K562 (cell line): Measurements from ENCODE around the gene MBD5. TPM values are rescaled to one million over a fixed set of nuclear protein-coding genes. Genes with fewer than 3 reads are reported as not detected.

Experiments used
- ATAC-seq: fragments of 200-7000 bp; cut with Tn5 transposase; 3 replicates; pipeline ENCODE4 v1.9.1; 2020; ENCODE audit warnings: moderate library complexity
- BruUV-seq: library from RNA; stranded (reverse); fragments of 400-500 nt; replicated peaks from 2 replicates; lab custom pipeline; 2021; lab: Mats Ljungman, UMichigan
- CTCF ChIA-PET: fragments of 300-600 bp; formaldehyde crosslinking; extraction: SDS; loops from one replicate; lab custom pipeline; 2021; ENCODE audit warnings: low intra/inter-chr PET ratio; lab: Yijun Ruan, JAX
- POLR2A ChIA-PET: fragments of 300-600, 350-650 bp; sonication (Branson Sonifier 250); formaldehyde crosslinking; extraction: SDS; loops from one replicate; lab custom pipeline; 2021; ENCODE audit warnings: antibody characterized with exemption, inconsistent platforms; lab: Yijun Ruan, JAX
- DNase-seq, 4 experiments: peaks; one replicate each; pipeline versions ENCODE4 v3.0.0 to v3.0.0-alpha.2; 2011 to 2018; ENCODE audit warnings: low spot score in 3 of 4, mixed read lengths in 3 of 4; ENCODE audit errors: extremely low read depth in 1 of 4
- FAIRE-seq: peaks from 2 replicates; lab custom pipeline; 2011; peaks lifted over from hg19 to GRCh38; lab: Jason Lieb, UNC
- H2AFZ ChIP-seq: 2 replicates; pipeline ENCODE4 v1.6.0; 2011; ENCODE audit warnings: low read depth, low read length, control low read depth, inconsistent platforms
- H3K27ac ChIP-seq: fragments of 200-600 bp; 3 replicates; pipeline ENCODE4 v1.8.0; 2011; ENCODE audit warnings: low read depth, mild to moderate bottlenecking, control low read depth, inconsistent platforms, low read length, moderate library complexity, mixed read lengths; ENCODE audit errors: extremely low read depth
- H3K27me3 ChIP-seq, 2 experiments: fragments of 300-600 bp in 1 of 2; 2 replicates in 1 of 2; 3 replicates in 1 of 2; pipeline versions ENCODE4 v1.6.0 to v1.8.0; 2011; ENCODE audit warnings: inconsistent platforms in 2 of 2, low read length in 2 of 2, mild to moderate bottlenecking in 1 of 2, mixed read lengths in 1 of 2, moderate library complexity in 1 of 2; ENCODE audit not compliant: control insufficient read depth in 2 of 2, insufficient read depth in 2 of 2
- H3K36me3 ChIP-seq: fragments of 300-600 bp; 3 replicates; pipeline ENCODE4 v1.8.0; 2011; ENCODE audit warnings: mild to moderate bottlenecking, low read length, inconsistent platforms; ENCODE audit not compliant: control insufficient read depth, insufficient read depth
- H3K4me1 ChIP-seq, 2 experiments: fragments of 200-600 bp in 1 of 2; replicated peaks in 1 of 2; 2 replicates in 1 of 2; 3 replicates in 1 of 2; pipeline versions ENCODE4 v1.5.1 to v1.8.0; 2011; ENCODE audit warnings: inconsistent platforms in 2 of 2, low read length in 2 of 2, mild to moderate bottlenecking in 1 of 2, mixed read lengths in 1 of 2, moderate library complexity in 1 of 2; ENCODE audit not compliant: control insufficient read depth in 2 of 2, insufficient read depth in 2 of 2
- H3K4me2 ChIP-seq: 2 replicates; pipeline ENCODE4 v1.6.1; 2011; ENCODE audit warnings: low read length, control low read depth, inconsistent platforms, mixed read lengths; ENCODE audit not compliant: insufficient read depth
- H3K4me3 ChIP-seq: fragments of 200-600 bp; sonication (generic), shearing (Covaris generic); 2 replicates; pipeline ENCODE4 v1.5.1; 2016; ENCODE audit warnings: control low read depth, inconsistent platforms
- H3K79me2 ChIP-seq: fragments of 200-600 bp; 3 replicates; pipeline ENCODE4 v1.8.0; 2011; ENCODE audit warnings: low read length, inconsistent platforms; ENCODE audit not compliant: control insufficient read depth, insufficient read depth
- H3K9ac ChIP-seq, 2 experiments: 2 replicates each; pipeline versions ENCODE4 v1.6.0 to v1.6.1; 2011; ENCODE audit warnings: low read depth in 2 of 2, low read length in 2 of 2, control low read depth in 1 of 2, inconsistent platforms in 1 of 2, mild to moderate bottlenecking in 1 of 2, mixed read lengths in 1 of 2; ENCODE audit not compliant: insufficient read depth in 1 of 2
- H3K9me1 ChIP-seq: one replicate; pipeline ENCODE4 v1.6.0; 2011; ENCODE audit warnings: inconsistent platforms, mild to moderate bottlenecking, low read length, moderate library complexity; ENCODE audit not compliant: control insufficient read depth, insufficient read depth
- H3K9me3 ChIP-seq: replicated peaks from 2 replicates; pipeline ENCODE4 v1.5.1; 2011; ENCODE audit warnings: low read depth, low read length, inconsistent platforms; ENCODE audit not compliant: control insufficient read depth, insufficient read depth
- H4K20me1 ChIP-seq: replicated peaks from 2 replicates; pipeline ENCODE4 v1.6.1; 2011; ENCODE audit warnings: low read length, inconsistent platforms, mixed read lengths; ENCODE audit not compliant: control insufficient read depth, insufficient read depth
- MBD2 ChIP-seq: sonication (generic); IDR thresholded peaks from 2 replicates; pipeline ENCODE4 v1.6.1; 2016; ENCODE audit warnings: low read depth, borderline replicate concordance
- RFX1 ChIP-seq: fragments of 450-650 bp; IDR thresholded peaks from 2 replicates; pipeline ENCODE4 v1.6.1; 2016; ENCODE audit warnings: mild to moderate bottlenecking, moderate library complexity
- in situ Hi-C: fragments of 300-500 bp; cut with MboI; formaldehyde crosslinking; loops from 4 replicates; pipeline ENCODE4 v1.15.0; 2018; ENCODE audit warnings: inconsistent platforms, mixed read lengths
- intact Hi-C: fragments of 100-400 bp; cut with micrococcal nuclease; formaldehyde crosslinking; loops from 2 replicates; pipeline ENCODE4 v1.14.2; 2022
- polyA plus RNA-seq, 8 experiments: library from polyadenylated mRNA; depleted of rRNA in 4 of 8; stranded (reverse) in 5 of 8; unstranded in 3 of 8; fragments of >200 nt; fragmentation: Nextera tagmentation in 2 of 8; fragmentation: Illumina TruSeq in 1 of 8; extraction: Ambion mirVana in 2 of 8; extraction: Trizol in 1 of 8; gene quantifications; 2 replicates each; pipeline versions ENCODE4 v1.2.1 to v1.2.3, GENCODE V29; 2011 to 2014; ENCODE audit warnings: inconsistent platforms in 1 of 8, missing spikeins in 1 of 8
- total RNA-seq, 7 experiments: library from RNA; depleted of rRNA in 6 of 7; stranded (reverse); fragments of >200 nt in 6 of 7; fragmentation: Illumina TruSeq in 2 of 7; extraction: Trizol in 2 of 7; gene quantifications; 2 replicates each; pipeline versions ENCODE4 v1.2.1 to v1.2.3, GENCODE V29; 2011 to 2021; ENCODE audit warnings: low replicate concordance in 1 of 7
- TF ChIP-seq, protein P1 (sequence below), 2 experiments: fragments of 450-650 bp in 1 of 2; sonication (generic) in 1 of 2; formaldehyde crosslinking in 1 of 2; IDR thresholded peaks; 2 replicates each; pipeline versions ENCODE4 v1.7.1 to v1.9.0; 2016 to 2022; ENCODE audit warnings: inconsistent platforms in 1 of 2, mild to moderate bottlenecking in 1 of 2, missing genetic modification reagents in 1 of 2
- TF ChIP-seq, protein P2 (sequence below): sonication (generic); formaldehyde crosslinking; IDR thresholded peaks from 2 replicates; pipeline ENCODE4 v1.8.1; 2022; ENCODE audit warnings: missing genetic modification reagents

The MBD5 gene
- total and polyA plus RNA-seq, 9 of the 15 experiments (the other 6 are each of a cell fraction or from before 2014, with no cell fraction given): 3.4 to 14.5 (median 9.0) TPM

DNA sequence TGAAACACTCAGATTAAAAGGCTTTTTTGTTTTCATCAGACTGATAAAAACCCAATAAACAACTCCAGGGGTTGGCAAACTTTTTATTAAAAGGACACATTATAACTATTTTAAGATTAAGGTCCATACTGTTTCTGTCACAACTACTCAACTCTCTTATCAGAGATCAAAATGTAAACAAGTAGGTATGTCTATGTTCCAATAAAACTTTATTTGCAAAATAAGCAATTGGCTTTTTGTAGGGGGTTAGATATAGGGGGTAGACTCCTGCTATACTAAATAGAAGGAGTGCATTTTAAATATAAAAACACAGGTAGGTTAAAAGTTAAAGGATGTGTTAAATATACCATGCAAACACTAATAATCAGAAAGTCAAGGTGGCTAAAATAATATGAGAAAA lies 174.0 kb downstream of the MBD5 start:
- ChIA-PET POLR2A (no interaction called here), CTCF (no interaction called here)
- Histone ChIP-seq H3K9me3 (no peaks in the 10 kb centered on the region), H3K4me3 (no peak overlapping the region), H4K20me1 (no peaks in the 10 kb centered on the region), H3K4me2 (no peak overlapping the region), H3K9me1 (no peaks in the 10 kb centered on the region), H3K9ac (no peak overlapping the region), H3K4me1 (no peaks in the 10 kb centered on the region), H3K27ac (no peak overlapping the region), H3K27me3 (no peaks in the 10 kb centered on the region), H3K36me3 (no peaks in the 10 kb centered on the region), H2AFZ (no peak overlapping the region), H3K79me2 (no peaks in the 10 kb centered on the region)
- FAIRE-seq (no peak), ATAC-seq (no peak), DNase-seq (no peak)
- intact Hi-C loops: no loop called here
- in situ Hi-C loops: no loop called here
- TF ChIP-seq RFX1 (no peak), MBD2 (no peak)
- TF ChIP-seq, protein P1, sequence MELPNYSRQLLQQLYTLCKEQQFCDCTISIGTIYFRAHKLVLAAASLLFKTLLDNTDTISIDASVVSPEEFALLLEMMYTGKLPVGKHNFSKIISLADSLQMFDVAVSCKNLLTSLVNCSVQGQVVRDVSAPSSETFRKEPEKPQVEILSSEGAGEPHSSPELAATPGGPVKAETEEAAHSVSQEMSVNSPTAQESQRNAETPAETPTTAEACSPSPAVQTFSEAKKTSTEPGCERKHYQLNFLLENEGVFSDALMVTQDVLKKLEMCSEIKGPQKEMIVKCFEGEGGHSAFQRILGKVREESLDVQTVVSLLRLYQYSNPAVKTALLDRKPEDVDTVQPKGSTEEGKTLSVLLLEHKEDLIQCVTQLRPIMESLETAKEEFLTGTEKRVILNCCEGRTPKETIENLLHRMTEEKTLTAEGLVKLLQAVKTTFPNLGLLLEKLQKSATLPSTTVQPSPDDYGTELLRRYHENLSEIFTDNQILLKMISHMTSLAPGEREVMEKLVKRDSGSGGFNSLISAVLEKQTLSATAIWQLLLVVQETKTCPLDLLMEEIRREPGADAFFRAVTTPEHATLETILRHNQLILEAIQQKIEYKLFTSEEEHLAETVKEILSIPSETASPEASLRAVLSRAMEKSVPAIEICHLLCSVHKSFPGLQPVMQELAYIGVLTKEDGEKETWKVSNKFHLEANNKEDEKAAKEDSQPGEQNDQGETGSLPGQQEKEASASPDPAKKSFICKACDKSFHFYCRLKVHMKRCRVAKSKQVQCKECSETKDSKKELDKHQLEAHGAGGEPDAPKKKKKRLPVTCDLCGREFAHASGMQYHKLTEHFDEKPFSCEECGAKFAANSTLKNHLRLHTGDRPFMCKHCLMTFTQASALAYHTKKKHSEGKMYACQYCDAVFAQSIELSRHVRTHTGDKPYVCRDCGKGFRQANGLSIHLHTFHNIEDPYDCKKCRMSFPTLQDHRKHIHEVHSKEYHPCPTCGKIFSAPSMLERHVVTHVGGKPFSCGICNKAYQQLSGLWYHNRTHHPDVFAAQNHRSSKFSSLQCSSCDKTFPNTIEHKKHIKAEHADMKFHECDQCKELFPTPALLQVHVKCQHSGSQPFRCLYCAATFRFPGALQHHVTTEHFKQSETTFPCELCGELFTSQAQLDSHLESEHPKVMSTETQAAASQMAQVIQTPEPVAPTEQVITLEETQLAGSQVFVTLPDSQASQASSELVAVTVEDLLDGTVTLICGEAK (IDR thresholded peaks at IDR 0.05): peak; percentile 80
- TF ChIP-seq, protein P1 (CRISPR knock-in tag; IDR thresholded peaks at IDR 0.05): no peak
- TF ChIP-seq, protein P2, sequence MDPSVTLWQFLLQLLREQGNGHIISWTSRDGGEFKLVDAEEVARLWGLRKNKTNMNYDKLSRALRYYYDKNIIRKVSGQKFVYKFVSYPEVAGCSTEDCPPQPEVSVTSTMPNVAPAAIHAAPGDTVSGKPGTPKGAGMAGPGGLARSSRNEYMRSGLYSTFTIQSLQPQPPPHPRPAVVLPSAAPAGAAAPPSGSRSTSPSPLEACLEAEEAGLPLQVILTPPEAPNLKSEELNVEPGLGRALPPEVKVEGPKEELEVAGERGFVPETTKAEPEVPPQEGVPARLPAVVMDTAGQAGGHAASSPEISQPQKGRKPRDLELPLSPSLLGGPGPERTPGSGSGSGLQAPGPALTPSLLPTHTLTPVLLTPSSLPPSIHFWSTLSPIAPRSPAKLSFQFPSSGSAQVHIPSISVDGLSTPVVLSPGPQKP: no peak
- no TSS peak for BruUV-seq
